ENCODE data around the gene MEDAG.
"Not testable (repeated sequence)": the region's sequence is repeated elsewhere in the genome, so short reads cannot be mapped to it uniquely, and the experiment has no call there.

MEDAG gene

GRCh38 chr13:30920162-30920909 lies 14.3 kb downstream of the MEDAG start:
- TF ChIP-seq, protein P1, sequence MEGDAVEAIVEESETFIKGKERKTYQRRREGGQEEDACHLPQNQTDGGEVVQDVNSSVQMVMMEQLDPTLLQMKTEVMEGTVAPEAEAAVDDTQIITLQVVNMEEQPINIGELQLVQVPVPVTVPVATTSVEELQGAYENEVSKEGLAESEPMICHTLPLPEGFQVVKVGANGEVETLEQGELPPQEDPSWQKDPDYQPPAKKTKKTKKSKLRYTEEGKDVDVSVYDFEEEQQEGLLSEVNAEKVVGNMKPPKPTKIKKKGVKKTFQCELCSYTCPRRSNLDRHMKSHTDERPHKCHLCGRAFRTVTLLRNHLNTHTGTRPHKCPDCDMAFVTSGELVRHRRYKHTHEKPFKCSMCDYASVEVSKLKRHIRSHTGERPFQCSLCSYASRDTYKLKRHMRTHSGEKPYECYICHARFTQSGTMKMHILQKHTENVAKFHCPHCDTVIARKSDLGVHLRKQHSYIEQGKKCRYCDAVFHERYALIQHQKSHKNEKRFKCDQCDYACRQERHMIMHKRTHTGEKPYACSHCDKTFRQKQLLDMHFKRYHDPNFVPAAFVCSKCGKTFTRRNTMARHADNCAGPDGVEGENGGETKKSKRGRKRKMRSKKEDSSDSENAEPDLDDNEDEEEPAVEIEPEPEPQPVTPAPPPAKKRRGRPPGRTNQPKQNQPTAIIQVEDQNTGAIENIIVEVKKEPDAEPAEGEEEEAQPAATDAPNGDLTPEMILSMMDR (IDR thresholded peaks at IDR 0.05; ENCODE audit: insufficient read depth, missing control alignments): no peak
- no peak for FAIRE-seq
- DNase-seq (ENCODE audit: insufficient read length, low spot score): no peak

GRCh38 chr13:30923418-30923817 lies 17.3 kb downstream of the MEDAG start:
- DNase-seq (ENCODE audit: insufficient read length, low spot score) (no peak), FAIRE-seq (no peak)
- TF ChIP-seq, protein P1 (IDR thresholded peaks at IDR 0.05; ENCODE audit: insufficient read depth, missing control alignments): no peak

DNA sequence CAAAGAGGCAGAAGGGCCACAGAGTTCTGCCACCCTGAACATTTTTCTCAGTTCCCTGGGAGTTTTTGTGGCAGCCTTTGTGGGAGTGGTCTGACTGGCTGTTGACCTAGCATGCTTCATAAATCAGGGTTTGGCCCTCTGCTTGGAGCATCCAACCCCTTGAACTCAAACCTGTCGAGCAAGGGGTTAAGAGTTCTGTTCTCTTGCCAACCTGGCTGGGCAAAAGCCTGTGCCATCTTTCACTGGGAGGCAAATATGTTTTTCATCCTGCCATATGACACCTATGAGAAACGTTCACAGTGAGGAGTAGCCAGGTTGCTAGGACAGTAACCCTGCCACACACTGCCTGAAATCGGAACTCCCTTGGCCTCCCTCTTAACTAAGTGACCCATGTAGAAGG lies 18.6 kb downstream of the MEDAG start:
- no peak for FAIRE-seq
- TF ChIP-seq, protein P1 (IDR thresholded peaks at IDR 0.05; ENCODE audit: insufficient read depth, missing control alignments): no peak

GRCh38 chr13:30925429-30925828 lies 19.4 kb downstream of the MEDAG start:
- FAIRE-seq: no peak
- no peak for DNase-seq (ENCODE audit: insufficient read length, low spot score)
- TF ChIP-seq, protein P1 (IDR thresholded peaks at IDR 0.05; ENCODE audit: insufficient read depth, missing control alignments): no peak

More for the DNA sequence above, 18.6 kb downstream of the MEDAG start:
- no peak for DNase-seq (ENCODE audit: insufficient read length, low spot score)

DNA sequence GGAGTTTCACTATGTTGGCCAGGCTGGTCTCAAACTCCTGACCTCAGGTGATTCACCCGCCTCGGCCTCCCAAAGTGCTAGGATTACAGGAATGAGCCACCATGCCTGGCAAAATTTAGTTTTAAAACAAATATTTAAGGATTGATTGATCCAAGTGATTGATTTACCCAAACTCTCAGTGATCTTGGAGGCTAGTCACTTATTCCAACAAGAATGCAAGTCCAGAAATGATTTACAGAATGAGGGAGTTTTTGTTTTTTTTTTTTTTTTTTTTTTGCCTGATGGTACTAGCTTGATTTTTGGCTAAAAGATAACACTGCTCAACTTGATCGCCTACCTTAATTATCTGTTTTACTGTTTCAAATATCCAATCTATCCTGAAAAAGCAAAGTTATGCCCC lies 20.7 kb downstream of the MEDAG start:
- FAIRE-seq: no peak
- TF ChIP-seq, protein P1 (IDR thresholded peaks at IDR 0.05; ENCODE audit: insufficient read depth, missing control alignments): no peak
- DNase-seq (ENCODE audit: insufficient read length, low spot score): no peak

GRCh38 chr13:30927188-30927587 lies 21.1 kb downstream of the MEDAG start:
- DNase-seq (ENCODE audit: insufficient read length, low spot score); FAIRE-seq: not testable (repeated sequence)

GRCh38 chr13:30927595-30927994 lies 21.5 kb downstream of the MEDAG start:
- FAIRE-seq (no peak), DNase-seq (ENCODE audit: insufficient read length, low spot score) (no peak)
- TF ChIP-seq, protein P1 (IDR thresholded peaks at IDR 0.05; ENCODE audit: insufficient read depth, missing control alignments): no peak

All from D721Med (cell line).